NCI-H187 treated with DMSO at 0.1 percent for 48 hours (cell line): ENCODE measurements around the gene JUND.

Source experiments
- DNase-seq: peaks from one replicate; lab custom pipeline; 2025; lab: John Stamatoyannopoulos, UW

JUND gene

DNA sequence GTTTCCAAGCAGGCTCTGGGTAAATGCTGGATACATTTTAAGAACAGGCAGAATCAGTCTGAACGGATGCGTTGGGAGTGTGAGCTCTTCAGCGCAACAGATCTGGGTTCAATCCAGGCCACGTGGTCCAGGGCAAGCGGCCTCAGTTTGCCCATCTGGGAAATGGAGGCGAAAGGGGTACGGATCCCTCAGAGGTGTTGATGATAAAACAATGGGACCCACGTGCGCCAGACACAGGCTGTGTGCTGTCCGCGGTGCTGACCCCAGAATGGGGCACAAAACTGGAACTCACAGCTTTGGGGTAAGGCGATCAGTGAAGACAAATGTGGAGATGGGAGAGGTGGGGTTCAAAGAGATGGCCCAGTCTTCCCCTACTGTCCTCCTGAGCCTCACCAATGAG, 42.1 kb downstream of the JUND start:
- no peak for DNase-seq

DNA sequence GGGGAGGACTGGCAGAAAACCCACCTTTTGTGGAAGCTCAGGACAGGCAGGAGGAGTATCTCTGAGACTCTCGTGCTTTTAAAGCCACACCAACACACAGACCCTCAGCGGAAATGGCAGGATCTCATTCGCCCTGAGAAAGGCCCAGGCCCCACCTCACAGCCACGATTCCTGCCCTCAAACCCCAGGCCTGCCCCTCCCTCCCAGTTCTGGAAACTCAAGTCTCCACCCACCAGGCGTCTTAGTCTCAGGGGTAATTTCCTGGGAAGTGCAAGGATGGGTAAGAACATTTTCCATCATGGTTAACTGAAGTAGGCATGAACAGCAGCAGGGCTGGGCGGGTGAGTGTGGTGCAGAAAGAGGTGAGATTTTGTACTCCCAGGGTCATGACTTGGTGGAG, 47.2 kb downstream of the JUND start:
- no peak for DNase-seq

DNA sequence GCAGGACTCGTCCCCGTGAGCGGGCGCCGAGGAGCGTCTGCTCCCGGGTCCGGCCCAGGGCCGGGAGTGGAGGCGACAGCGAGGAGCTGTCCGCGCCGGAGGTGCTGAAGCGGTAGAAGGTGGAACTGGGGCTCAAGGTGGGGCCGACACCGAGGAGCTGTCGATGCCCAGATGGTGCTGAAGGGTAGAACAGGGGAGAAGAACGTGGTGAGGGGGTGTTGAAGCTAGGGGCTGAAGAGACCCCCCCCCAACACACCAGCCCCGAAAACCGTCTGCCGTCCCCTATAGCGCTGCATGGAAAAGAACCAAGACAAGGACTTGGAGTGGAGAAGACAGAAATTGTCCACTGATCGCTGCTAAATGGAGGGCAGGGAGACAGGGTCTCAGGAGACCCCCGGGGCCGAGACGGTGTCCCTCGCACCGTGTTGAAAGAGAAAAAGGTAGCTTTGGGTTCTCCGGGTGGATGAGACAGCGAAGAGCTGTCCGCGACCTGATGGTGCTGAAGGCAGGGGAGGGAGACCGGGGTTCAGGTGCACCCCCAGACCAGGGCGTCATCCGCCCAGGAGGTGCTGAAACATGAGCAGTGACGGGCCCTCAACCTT, 48.1 kb downstream of the JUND start:
- no peak for DNase-seq

DNA sequence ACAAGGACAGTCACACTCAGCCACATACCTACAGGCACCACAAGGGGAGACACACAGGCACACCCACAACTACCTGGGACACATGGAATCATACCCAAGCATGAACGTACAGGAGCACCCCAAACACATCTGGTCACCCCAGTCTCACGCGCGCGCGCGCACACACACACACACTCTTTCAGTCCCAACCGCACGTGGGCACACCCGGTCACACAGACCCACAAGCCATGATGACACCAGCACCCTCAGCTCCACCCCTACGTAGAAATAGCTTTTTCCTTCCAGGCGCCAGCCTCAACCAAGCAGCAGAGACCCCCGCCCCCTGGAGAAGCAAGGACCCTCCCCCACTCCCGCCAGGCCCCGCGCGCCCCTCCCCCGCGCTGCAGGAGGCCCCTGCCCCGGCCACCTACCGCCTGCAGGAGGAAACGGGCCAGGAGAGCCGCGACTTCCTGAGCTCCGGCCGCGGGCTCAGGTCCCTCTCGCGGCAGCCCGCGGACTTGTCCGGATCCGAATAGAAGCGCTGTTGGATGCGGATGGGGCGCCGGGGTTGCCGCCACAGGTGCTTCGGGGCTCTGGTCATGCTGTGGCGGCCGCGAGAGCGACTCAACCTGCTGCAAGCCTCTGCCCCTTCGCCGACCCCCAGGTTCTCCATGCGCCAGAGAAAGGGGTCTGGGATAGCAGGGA, 48.7 kb downstream of the JUND start:
- no peak for DNase-seq

DNA sequence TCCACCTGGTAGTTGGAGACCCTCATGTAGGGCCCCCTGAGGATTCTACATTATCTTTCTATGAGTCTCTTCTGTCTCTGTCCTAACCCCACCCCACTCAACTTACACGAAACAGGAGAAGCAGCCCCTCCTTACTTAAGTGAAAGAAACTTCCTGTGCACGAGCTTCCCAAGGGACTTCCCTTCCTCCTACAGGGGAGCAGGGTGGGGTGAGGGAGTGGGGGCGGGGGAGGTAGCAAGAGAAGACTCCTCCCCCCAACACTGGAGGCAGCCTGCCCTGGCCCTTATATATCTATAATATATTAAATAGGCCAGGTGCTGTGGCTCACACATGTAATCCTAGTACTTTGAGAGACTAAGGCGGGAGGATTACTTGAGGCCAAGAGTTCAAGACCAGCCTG, 49.6 kb downstream of the JUND start:
- DNase-seq = no peak

DNA sequence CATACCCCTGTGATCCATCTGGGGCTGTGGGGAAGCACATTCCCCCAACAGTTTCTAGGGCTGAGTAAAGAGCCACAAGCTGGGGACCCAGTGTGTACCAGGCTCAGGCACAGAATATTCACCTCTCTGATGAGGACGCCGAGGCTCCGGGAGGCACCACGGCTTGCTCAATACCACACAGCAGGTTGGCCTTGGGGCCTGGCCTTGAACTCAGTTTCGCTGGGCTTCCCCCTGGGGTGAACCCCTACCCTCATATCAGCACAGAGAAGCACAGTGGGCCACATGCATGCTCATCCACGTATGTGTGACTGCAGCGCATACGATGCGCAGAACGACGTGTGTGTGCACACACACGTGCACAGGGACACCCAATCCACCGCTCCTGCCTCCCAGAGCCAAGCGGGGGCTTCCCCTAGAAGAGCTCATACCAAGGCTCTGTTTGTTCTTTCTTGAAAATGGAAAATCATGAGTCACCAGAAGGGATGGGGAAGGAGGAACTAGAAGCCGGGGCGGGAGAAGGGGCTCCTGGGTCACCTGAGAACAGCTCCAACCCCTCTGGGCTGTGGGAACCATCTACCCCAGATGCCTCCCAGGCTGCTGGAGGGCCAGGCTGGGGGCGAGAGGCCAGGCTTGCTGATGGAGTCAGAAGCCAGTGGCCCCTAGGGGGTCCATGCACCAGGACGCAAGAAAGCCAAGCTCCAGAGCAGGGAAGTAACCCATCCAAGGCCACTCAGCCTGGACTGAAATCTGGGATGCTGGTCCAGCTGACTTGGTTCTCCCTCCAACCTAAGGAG, 50.3 kb downstream of the JUND start:
- no peak for DNase-seq

DNA sequence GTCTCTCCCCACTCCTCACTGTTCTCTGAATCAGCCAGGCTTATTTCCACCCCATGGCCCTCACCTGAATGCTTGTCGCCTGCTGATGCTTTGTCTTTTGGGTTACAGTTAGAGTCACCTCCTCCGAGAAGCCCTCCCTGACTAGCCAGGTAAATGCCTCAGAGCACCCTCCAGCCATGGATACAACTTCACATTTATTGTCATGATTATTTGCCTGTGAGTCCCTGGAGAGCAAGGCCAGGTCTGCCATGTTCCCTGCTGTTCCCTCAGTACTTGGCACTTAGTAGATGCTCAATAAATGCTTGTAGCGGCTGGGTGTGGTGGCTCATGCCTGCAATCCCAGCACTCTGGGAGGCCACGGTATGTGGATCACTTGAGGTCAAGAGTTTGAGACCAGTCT, 51.5 kb downstream of the JUND start:
- no peak for DNase-seq
